DMS 273 (cell line): Measurements from ENCODE around the gene RAB3GAP2.
A peak's percentile ranks its signal among the peaks of the same experiment; 100 is the strongest.
"Not testable (repeated sequence)": the region's sequence is repeated elsewhere in the genome, so short reads cannot be mapped to it uniquely, and the experiment has no call there.

Experiments
- DNase-seq: peaks from one replicate; lab custom pipeline; 2025; ENCODE audit not compliant: unreplicated experiment; lab: John Stamatoyannopoulos, UW

Gene RAB3GAP2

DNA sequence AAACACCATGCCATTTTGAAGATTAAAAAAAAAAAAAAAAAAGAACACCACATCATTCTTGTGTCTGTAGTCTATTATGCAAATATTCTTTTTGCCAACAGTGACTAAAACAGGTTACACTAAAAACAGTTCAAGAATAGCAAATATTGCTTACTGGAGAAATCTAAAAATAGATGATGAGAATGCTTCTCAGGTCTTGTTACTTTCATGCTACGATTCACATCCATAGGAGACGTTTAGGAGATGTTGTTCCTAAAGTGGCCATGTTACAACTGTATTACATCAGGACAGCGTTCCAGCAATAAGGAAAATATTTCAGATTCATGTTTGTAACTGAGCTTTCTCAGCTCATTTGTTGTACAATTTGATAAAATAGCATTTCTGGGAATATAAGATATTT lies 32.3 kb downstream of the RAB3GAP2 start:
- no peak for DNase-seq

DNA sequence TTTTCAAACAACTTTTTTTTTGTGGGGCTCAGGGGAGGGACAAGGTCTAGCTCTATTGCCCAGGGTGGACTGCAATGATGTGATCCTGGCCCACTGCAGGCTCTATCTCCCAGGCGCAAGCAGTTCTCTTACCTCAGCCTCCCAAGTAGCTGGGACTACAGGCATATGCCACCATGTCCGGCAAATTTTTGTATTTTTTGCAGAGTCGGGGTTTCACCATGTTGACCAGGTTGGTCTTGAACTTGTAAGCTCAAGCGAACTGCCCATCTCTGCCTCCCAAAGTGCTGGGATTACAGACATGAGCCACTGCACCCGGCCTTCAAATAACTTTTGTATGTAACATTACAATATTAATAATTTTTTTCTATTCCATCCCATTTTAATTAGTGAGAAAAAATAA lies 33.0 kb downstream of the RAB3GAP2 start:
- DNase-seq: no peak

- not testable (repeated sequence) for DNase-seq
These were observed 36.0 kb downstream of the RAB3GAP2 start for GRCh38 chr1:220236278-220236677.

- DNase-seq: no peak
These were observed 36.8 kb downstream of the RAB3GAP2 start for GRCh38 chr1:220235462-220235861.

DNA sequence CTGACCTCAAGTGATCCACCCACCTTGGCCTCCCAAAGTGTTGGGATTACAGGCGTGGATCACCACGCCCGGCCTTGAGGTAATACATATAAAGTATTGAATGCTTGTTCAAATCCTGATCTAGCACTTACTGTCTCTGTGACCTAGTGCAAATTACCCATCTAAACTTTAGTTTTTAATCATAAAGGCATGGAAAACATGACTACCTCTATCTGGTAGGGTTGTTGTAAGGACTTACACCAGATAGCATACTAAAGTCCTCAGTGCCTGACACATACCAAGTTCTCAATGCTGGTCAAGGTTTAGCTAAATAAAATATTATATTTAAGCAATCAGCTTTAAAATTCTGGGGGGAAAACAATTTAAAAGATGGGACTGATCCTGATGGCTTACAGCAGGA lies 38.3 kb downstream of the RAB3GAP2 start:
- DNase-seq: no peak

GRCh38 chr1:220229771-220230170 lies 42.5 kb downstream of the RAB3GAP2 start:
- no peak for DNase-seq

DNA sequence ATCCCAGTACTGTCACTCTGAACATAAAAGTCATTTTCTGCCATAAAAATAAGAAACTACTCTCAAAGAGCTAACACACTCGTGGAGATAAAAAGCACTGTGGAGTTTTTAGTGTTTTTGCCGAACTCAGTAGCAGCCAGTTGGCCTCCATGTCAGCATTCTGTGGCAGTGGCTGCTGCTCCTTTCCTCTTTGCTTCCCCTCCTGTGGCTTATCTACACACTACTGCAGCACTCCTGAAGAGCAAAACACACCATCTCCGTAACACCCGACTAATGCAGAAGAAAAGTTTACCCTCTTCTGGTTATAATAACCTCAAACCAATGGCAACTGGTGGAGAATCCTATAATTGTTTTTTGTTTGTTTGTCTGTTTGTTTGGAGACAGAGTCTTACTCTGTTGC lies 44.9 kb downstream of the RAB3GAP2 start:
- DNase-seq: no peak

GRCh38 chr1:220226752-220227151 lies 45.5 kb downstream of the RAB3GAP2 start:
- DNase-seq: peak; percentile 16

GRCh38 chr1:220225957-220226356 lies 46.3 kb downstream of the RAB3GAP2 start:
- peak; percentile 18 for DNase-seq

- peak; percentile 10 for DNase-seq
These were observed 47.6 kb downstream of the RAB3GAP2 start for GRCh38 chr1:220224611-220225124.

- no peak for DNase-seq
These were observed 48.2 kb downstream of the RAB3GAP2 start for GRCh38 chr1:220224033-220224432.

DNA sequence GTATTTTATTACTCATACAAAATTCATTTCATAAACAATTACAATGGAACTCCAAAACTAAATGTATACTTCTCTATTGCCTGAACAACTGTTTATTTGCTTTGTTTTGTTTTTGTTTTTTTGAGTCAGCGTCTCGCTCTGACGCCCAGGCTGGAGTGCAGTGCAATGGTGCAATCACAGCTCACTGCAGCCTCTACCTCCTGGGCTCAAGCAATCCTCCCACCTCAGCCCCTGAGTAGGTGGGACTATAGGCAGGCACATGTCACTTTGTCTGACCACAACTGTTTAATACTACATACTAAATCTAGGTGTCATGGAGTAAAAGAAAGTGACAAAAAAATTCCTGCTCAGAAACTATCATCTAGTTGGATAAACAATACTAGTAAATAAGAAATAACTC lies 49.3 kb downstream of the RAB3GAP2 start:
- no peak for DNase-seq

- DNase-seq: no peak
These were observed 50.6 kb downstream of the RAB3GAP2 start for GRCh38 chr1:220221670-220222069.

GRCh38 chr1:220221269-220221668 lies 51.0 kb downstream of the RAB3GAP2 start:
- DNase-seq: no peak

GRCh38 chr1:220220699-220221040 lies 51.6 kb downstream of the RAB3GAP2 start:
- DNase-seq: not testable (repeated sequence)

GRCh38 chr1:220219865-220220698 lies 52.2 kb downstream of the RAB3GAP2 start:
- DNase-seq: no peak

GRCh38 chr1:220219136-220219442 lies 53.2 kb downstream of the RAB3GAP2 start:
- DNase-seq: no peak

DNA sequence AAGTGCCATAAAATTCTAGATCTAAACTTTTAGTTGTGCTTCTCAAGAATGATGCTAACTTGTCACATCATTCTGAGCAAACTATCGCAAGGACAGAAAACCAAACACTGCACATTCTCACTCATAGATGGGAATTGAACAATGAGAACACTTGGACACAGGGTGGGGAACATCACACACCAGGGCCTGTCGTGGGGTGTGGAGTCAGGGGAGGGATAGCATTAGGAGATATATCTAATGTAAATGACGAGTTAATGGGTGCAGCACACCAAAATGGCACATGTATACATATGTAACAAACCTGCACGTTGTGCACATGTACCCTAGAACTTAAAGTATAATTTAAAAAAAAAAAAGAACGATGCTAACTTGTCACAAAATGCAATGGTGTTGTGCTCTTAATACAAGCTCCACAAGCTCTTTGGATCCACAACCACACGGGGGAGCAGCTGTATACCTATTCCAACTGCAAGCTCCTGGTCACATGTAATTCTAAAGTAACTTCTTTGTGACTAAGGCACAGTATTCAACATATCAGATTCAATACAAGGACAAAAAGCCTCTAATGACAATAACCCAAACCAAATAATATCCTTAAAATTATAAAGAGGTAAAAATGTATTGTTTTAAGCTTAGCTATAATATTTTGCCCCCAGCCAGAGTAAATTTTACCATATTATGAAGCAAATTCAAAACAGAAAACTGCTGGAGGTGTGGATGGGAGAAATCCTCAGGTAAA lies 53.7 kb downstream of the RAB3GAP2 start:
- DNase-seq: peak; percentile 65

GRCh38 chr1:220217383-220217988 lies 54.8 kb downstream of the RAB3GAP2 start:
- no peak for DNase-seq

GRCh38 chr1:220213382-220213983 lies 58.8 kb downstream of the RAB3GAP2 start:
- no peak for DNase-seq

DNA sequence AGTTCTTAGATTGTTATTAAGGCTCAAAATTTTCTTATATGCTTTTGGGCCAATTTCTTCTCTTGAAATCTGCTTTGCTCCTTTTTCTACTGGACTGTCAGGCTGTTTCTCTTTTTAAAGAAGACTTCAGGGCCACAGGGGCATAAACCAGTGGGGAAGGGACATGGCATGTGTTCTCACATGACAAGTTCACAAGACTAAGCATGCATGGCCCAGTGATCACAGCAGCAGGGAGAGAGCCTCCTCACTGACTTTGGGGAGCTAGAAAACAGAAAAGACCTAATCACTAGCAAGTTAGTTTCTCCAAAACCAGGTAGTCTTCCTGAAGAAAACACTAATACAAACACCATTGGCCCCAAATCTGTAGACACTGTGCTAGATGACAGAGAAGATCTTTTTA lies 64.8 kb downstream of the RAB3GAP2 start:
- no peak for DNase-seq

- DNase-seq: not testable (repeated sequence)
These were observed 67.5 kb downstream of the RAB3GAP2 start for GRCh38 chr1:220204758-220205157.
